K562 (cell line): ENCODE results near the gene IL1RAPL2. TPM values are rescaled to one million over a fixed set of nuclear protein-coding genes. Genes with fewer than 3 reads are reported as not detected.

Source experiments
- ATAC-seq: fragments of 200-7000 bp; cut with Tn5 transposase; 3 replicates; pipeline ENCODE4 v1.9.1; 2020; ENCODE audit warnings: moderate library complexity
- BruUV-seq: library from RNA; stranded (reverse); fragments of 400-500 nt; replicated peaks from 2 replicates; lab custom pipeline; 2021; lab: Mats Ljungman, UMichigan
- CTCF ChIA-PET: fragments of 300-600 bp; formaldehyde crosslinking; extraction: SDS; loops from one replicate; lab custom pipeline; 2021; ENCODE audit warnings: low intra/inter-chr PET ratio; lab: Yijun Ruan, JAX
- POLR2A ChIA-PET: fragments of 300-600, 350-650 bp; sonication (Branson Sonifier 250); formaldehyde crosslinking; extraction: SDS; loops from one replicate; lab custom pipeline; 2021; ENCODE audit warnings: antibody characterized with exemption, inconsistent platforms; lab: Yijun Ruan, JAX
- DNase-seq, 4 experiments: peaks; one replicate each; pipeline versions ENCODE4 v3.0.0 to v3.0.0-alpha.2; 2011 to 2018; ENCODE audit warnings: low spot score in 3 of 4, mixed read lengths in 3 of 4; ENCODE audit errors: extremely low read depth in 1 of 4
- FAIRE-seq: peaks from 2 replicates; lab custom pipeline; 2011; peaks lifted over from hg19 to GRCh38; lab: Jason Lieb, UNC
- H2AFZ ChIP-seq: 2 replicates; pipeline ENCODE4 v1.6.0; 2011; ENCODE audit warnings: low read depth, low read length, control low read depth, inconsistent platforms
- H3K27ac ChIP-seq: fragments of 200-600 bp; 3 replicates; pipeline ENCODE4 v1.8.0; 2011; ENCODE audit warnings: low read depth, mild to moderate bottlenecking, control low read depth, inconsistent platforms, low read length, moderate library complexity, mixed read lengths; ENCODE audit errors: extremely low read depth
- H3K27me3 ChIP-seq, 2 experiments: fragments of 300-600 bp in 1 of 2; 2 replicates in 1 of 2; 3 replicates in 1 of 2; pipeline versions ENCODE4 v1.6.0 to v1.8.0; 2011; ENCODE audit warnings: inconsistent platforms in 2 of 2, low read length in 2 of 2, mild to moderate bottlenecking in 1 of 2, mixed read lengths in 1 of 2, moderate library complexity in 1 of 2; ENCODE audit not compliant: control insufficient read depth in 2 of 2, insufficient read depth in 2 of 2
- H3K36me3 ChIP-seq: fragments of 300-600 bp; 3 replicates; pipeline ENCODE4 v1.8.0; 2011; ENCODE audit warnings: mild to moderate bottlenecking, low read length, inconsistent platforms; ENCODE audit not compliant: control insufficient read depth, insufficient read depth
- H3K4me1 ChIP-seq, 2 experiments: fragments of 200-600 bp in 1 of 2; replicated peaks in 1 of 2; 2 replicates in 1 of 2; 3 replicates in 1 of 2; pipeline versions ENCODE4 v1.5.1 to v1.8.0; 2011; ENCODE audit warnings: inconsistent platforms in 2 of 2, low read length in 2 of 2, mild to moderate bottlenecking in 1 of 2, mixed read lengths in 1 of 2, moderate library complexity in 1 of 2; ENCODE audit not compliant: control insufficient read depth in 2 of 2, insufficient read depth in 2 of 2
- H3K4me2 ChIP-seq: 2 replicates; pipeline ENCODE4 v1.6.1; 2011; ENCODE audit warnings: low read length, control low read depth, inconsistent platforms, mixed read lengths; ENCODE audit not compliant: insufficient read depth
- H3K4me3 ChIP-seq: fragments of 200-600 bp; sonication (generic), shearing (Covaris generic); 2 replicates; pipeline ENCODE4 v1.5.1; 2016; ENCODE audit warnings: control low read depth, inconsistent platforms
- H3K79me2 ChIP-seq: fragments of 200-600 bp; 3 replicates; pipeline ENCODE4 v1.8.0; 2011; ENCODE audit warnings: low read length, inconsistent platforms; ENCODE audit not compliant: control insufficient read depth, insufficient read depth
- H3K9ac ChIP-seq, 2 experiments: 2 replicates each; pipeline versions ENCODE4 v1.6.0 to v1.6.1; 2011; ENCODE audit warnings: low read depth in 2 of 2, low read length in 2 of 2, control low read depth in 1 of 2, inconsistent platforms in 1 of 2, mild to moderate bottlenecking in 1 of 2, mixed read lengths in 1 of 2; ENCODE audit not compliant: insufficient read depth in 1 of 2
- H3K9me1 ChIP-seq: one replicate; pipeline ENCODE4 v1.6.0; 2011; ENCODE audit warnings: inconsistent platforms, mild to moderate bottlenecking, low read length, moderate library complexity; ENCODE audit not compliant: control insufficient read depth, insufficient read depth
- H3K9me3 ChIP-seq: replicated peaks from 2 replicates; pipeline ENCODE4 v1.5.1; 2011; ENCODE audit warnings: low read depth, low read length, inconsistent platforms; ENCODE audit not compliant: control insufficient read depth, insufficient read depth
- H4K20me1 ChIP-seq: replicated peaks from 2 replicates; pipeline ENCODE4 v1.6.1; 2011; ENCODE audit warnings: low read length, inconsistent platforms, mixed read lengths; ENCODE audit not compliant: control insufficient read depth, insufficient read depth
- ATF4 ChIP-seq: fragments of 450-650 bp; formaldehyde crosslinking; IDR thresholded peaks from 2 replicates; pipeline ENCODE4 v1.4.0; 2022; ENCODE audit warnings: mild to moderate bottlenecking, moderate library complexity
- CBX8 ChIP-seq: fragments of 200-600 bp; sonication (generic); IDR thresholded peaks from 2 replicates; pipeline ENCODE4 v1.6.1; 2012; ENCODE audit warnings: borderline replicate concordance, mixed run types, low read depth, mild to moderate bottlenecking, moderate library complexity, mixed read lengths, low read length, control low read depth, inconsistent platforms; ENCODE audit not compliant: poor library complexity, severe bottlenecking; ENCODE audit errors: extremely low read depth
- CCAR2 ChIP-seq: fragments of 200-400 bp; formaldehyde crosslinking; IDR thresholded peaks from 2 replicates; pipeline ENCODE4 v1.6.1; 2017; ENCODE audit warnings: mild to moderate bottlenecking, low read depth, low read length
- E2F1 ChIP-seq: sonication (generic); formaldehyde crosslinking; IDR thresholded peaks from 2 replicates; pipeline ENCODE4 v1.8.1; 2023; ENCODE audit warnings: mild to moderate bottlenecking, missing genetic modification reagents, moderate library complexity
- KHSRP ChIP-seq: fragments of 450-650 bp; IDR thresholded peaks from 2 replicates; pipeline ENCODE4 v1.6.1; 2017
- NR2C2 ChIP-seq, 2 experiments: fragments of 200-800 bp in 1 of 2; sonication (Bioruptor generic) in 1 of 2; sonication (generic) in 1 of 2; formaldehyde crosslinking in 1 of 2; IDR thresholded peaks; 2 replicates each; pipeline versions ENCODE4 v1.6.1 to v1.8.0; 2016 to 2022; ENCODE audit warnings: mild to moderate bottlenecking in 1 of 2, missing compliant biosample characterization in 1 of 2, missing genetic modification characterization in 1 of 2, missing genetic modification reagents in 1 of 2
- SIN3A ChIP-seq, 2 experiments: fragments of 150-350 bp in 1 of 2; IDR thresholded peaks; 2 replicates each; pipeline ENCODE4 v1.6.1; 2011 to 2016; ENCODE audit warnings: borderline replicate concordance in 2 of 2, low read depth in 2 of 2, low read length in 2 of 2, mild to moderate bottlenecking in 2 of 2, moderate library complexity in 2 of 2; ENCODE audit not compliant: control insufficient read depth in 1 of 2
- SMAD1 ChIP-seq: fragments of 150-350 bp; IDR thresholded peaks from 2 replicates; pipeline ENCODE4 v1.6.1; 2014; ENCODE audit warnings: low read length, low read depth; ENCODE audit not compliant: partially characterized antibody
- SNAPC5 ChIP-seq: fragments of 250-450 bp; sonication (Bioruptor Pico); IDR thresholded peaks from 2 replicates; pipeline ENCODE4 v1.8.0; 2021; ENCODE audit warnings: moderate library complexity, mild to moderate bottlenecking, inconsistent platforms
- THRA ChIP-seq: fragments of 450-650 bp; IDR thresholded peaks from 2 replicates; pipeline ENCODE4 v1.6.1; 2017; ENCODE audit warnings: mild to moderate bottlenecking, moderate library complexity
- ZBTB43 ChIP-seq: sonication (generic); formaldehyde crosslinking; IDR thresholded peaks from 2 replicates; pipeline ENCODE4 v1.8.0; 2023; ENCODE audit warnings: mild to moderate bottlenecking, missing genetic modification reagents
- ZNF121 ChIP-seq: sonication (generic); formaldehyde crosslinking; conservative IDR thresholded peaks from 2 replicates; pipeline ENCODE4 v1.8.0; 2022; ENCODE audit warnings: missing genetic modification reagents
- ZNF124 ChIP-seq: sonication (generic); formaldehyde crosslinking; IDR thresholded peaks from 2 replicates; pipeline ENCODE4 v1.8.1; 2022; ENCODE audit warnings: missing genetic modification reagents
- ZNF23 ChIP-seq: fragments of 250-450 bp; sonication (Bioruptor Pico); IDR thresholded peaks from 2 replicates; pipeline ENCODE4 v1.4.0; 2020; ENCODE audit warnings: mild to moderate bottlenecking
- WGBS: fragments of 100-300 bp; shearing (Covaris generic); methylation state at CpG from one replicate; pipeline ENCODE4 v1.1.6; 2016; ENCODE audit warnings: low coverage, mixed read lengths; ENCODE audit not compliant: insufficient coverage; ENCODE audit errors: missing lambda C conversion rate; 5-methylcytosine and 5-hydroxymethylcytosine counted together
- in situ Hi-C: fragments of 300-500 bp; cut with MboI; formaldehyde crosslinking; loops from 4 replicates; pipeline ENCODE4 v1.15.0; 2018; ENCODE audit warnings: inconsistent platforms, mixed read lengths
- intact Hi-C: fragments of 100-400 bp; cut with micrococcal nuclease; formaldehyde crosslinking; loops from 2 replicates; pipeline ENCODE4 v1.14.2; 2022
- polyA plus RNA-seq, 8 experiments: library from polyadenylated mRNA; depleted of rRNA in 4 of 8; stranded (reverse) in 5 of 8; unstranded in 3 of 8; fragments of >200 nt; fragmentation: Nextera tagmentation in 2 of 8; fragmentation: Illumina TruSeq in 1 of 8; extraction: Ambion mirVana in 2 of 8; extraction: Trizol in 1 of 8; gene quantifications; 2 replicates each; pipeline versions ENCODE4 v1.2.1 to v1.2.3, GENCODE V29; 2011 to 2014; ENCODE audit warnings: inconsistent platforms in 1 of 8, missing spikeins in 1 of 8
- total RNA-seq, 7 experiments: library from RNA; depleted of rRNA in 6 of 7; stranded (reverse); fragments of >200 nt in 6 of 7; fragmentation: Illumina TruSeq in 2 of 7; extraction: Trizol in 2 of 7; gene quantifications; 2 replicates each; pipeline versions ENCODE4 v1.2.1 to v1.2.3, GENCODE V29; 2011 to 2021; ENCODE audit warnings: low replicate concordance in 1 of 7

Gene IL1RAPL2
- total and polyA plus RNA-seq, 9 of the 15 experiments (the other 6 are each of a cell fraction or from before 2014, with no cell fraction given): not detected

- no peak for TF ChIP-seq ZBTB43 (CRISPR knock-in tag)
- TF ChIP-seq ZNF121 (CRISPR knock-in tag): no peak
- TF ChIP-seq ZNF124 (CRISPR knock-in tag): no peak
- no peak for TF ChIP-seq SMAD1
- no peak for TF ChIP-seq CCAR2
Observed at GRCh38 chrX:105752338-105752956, 1186.4 kb downstream of the IL1RAPL2 start (continued).

- Histone ChIP-seq H3K27ac (no peak overlapping the region), H3K27me3 (no peaks in the 10 kb centered on the region), H3K9ac (no peak overlapping the region), H4K20me1 (no peaks in the 10 kb centered on the region), H3K4me2 (no peak overlapping the region), H3K9me3 (no peaks in the 10 kb centered on the region), H3K9me1 (no peaks in the 10 kb centered on the region), H2AFZ (no peak overlapping the region), H3K36me3 (no peaks in the 10 kb centered on the region), H3K4me1 (no peaks in the 10 kb centered on the region), H3K4me3 (no peak overlapping the region), H3K79me2 (no peaks in the 10 kb centered on the region)
- ATAC-seq (no peak), FAIRE-seq (no peak), DNase-seq (no peak)
- ChIA-PET CTCF (no interaction called here), POLR2A (no interaction called here)
- BruUV-seq: no TSS peak
- TF ChIP-seq KHSRP (no peak), SNAPC5 (CRISPR knock-in tag) (no peak), THRA (no peak), ZNF23 (no peak), SIN3A (IDR thresholded peaks at IDR 0.05; ENCODE audit: borderline replicate concordance in 2 of 2, control insufficient read depth in 1 of 2, low read depth in 2 of 2, low read length in 2 of 2) (no peak), E2F1 (CRISPR knock-in tag) (no peak), ATF4 (no peak), CBX8 (no peak), NR2C2 (CRISPR knock-in tag; IDR thresholded peaks at IDR 0.05) (no peak), NR2C2 (tag; IDR thresholded peaks at IDR 0.05) (no peak)
- intact Hi-C loops (no loop called here), in situ Hi-C loops (no loop called here)
- WGBS: 0% methylated on average over 3 of the region's 4 CpGs
Observed at GRCh38 chrX:105753411-105753810, 1187.4 kb downstream of the IL1RAPL2 start.
